DMS153 (cell line): ENCODE results near the gene SORCS3.
A peak's percentile ranks its signal among the peaks of the same experiment; 100 is the strongest.

Experiments used
- DNase-seq: peaks from one replicate; lab custom pipeline; 2025; lab: John Stamatoyannopoulos, UW

SORCS3 gene

DNA sequence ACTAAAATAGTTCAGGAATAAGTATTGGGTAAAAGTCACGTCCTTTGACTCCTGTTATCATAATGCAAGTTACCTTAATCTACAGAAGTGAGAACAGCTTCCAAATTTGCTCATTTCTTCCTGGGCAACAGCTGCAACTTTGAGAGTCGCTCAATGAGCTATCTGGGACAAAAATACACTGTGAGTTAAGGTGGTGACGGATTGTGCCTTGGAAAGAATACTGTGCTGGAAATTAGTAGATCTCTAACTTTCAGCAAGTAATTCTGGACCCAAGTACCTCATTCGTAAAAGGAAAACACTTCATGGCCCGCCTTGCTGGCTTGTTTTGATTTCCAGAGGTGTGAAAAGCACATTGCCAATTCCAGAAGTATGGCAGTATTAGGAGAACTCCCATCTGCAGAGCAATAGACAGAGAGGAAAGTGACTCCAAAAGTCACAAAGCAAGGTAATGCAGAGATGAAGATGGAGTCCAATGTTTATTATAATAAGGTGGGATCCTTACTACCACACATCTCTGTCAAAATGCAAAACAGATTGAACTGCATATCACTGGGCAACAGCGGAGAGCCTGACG is 626.0 kb downstream of the SORCS3 start:
- no peak for DNase-seq

- DNase-seq: no peak
These were observed 627.9 kb downstream of the SORCS3 start for GRCh38 chr10:105268961-105269360.

GRCh38 chr10:105269689-105270088 is 628.6 kb downstream of the SORCS3 start:
- DNase-seq: no peak

DNA sequence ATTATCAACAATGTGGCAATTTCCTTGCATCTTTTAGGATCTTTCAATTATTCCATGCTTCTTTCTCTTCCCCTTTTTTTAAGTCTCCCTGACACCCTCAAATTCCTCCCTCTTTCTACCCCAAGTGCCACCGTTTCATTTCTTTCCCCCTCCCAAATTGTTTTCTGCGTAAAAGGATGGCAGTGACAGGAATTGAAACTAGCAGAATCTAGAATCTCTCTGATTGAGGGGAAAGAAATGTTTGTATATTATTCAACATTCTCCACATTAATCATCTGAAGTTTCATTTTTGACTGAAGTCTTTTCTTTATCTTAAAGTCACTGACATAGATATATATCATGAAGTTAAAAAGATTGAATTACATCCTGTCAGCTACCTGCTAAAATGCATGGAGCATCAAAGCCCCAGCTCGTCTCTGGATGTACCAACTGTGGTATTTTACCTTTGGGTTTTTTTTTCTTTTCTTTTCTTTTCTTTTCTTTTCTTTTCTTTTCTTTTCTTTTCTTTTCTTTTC is 633.5 kb downstream of the SORCS3 start:
- no peak for DNase-seq

- no peak for DNase-seq
These were observed 637.3 kb downstream of the SORCS3 start for GRCh38 chr10:105278439-105278838.

DNA sequence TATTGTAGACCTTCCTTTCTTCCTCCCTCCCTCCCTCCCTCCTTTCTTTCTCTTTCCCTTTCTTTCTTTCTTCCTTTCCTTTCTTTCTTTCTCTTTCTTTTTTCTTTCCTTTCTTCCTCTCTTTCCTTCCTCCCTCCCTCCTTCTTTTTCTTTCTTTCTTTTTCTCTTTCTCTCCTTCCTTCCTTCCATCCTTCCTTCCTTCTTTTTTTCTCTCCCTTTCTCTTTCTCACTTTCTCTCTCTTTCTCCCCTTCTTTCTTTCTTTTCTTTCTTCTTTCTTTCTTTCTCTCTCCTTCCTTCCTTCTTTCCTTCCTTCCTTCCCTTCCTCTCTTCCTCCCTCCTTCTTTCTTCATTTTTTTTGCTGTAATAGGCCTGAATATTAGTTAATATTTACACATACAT is 638.0 kb downstream of the SORCS3 start:
- no peak for DNase-seq

GRCh38 chr10:105280895-105281294 is 639.8 kb downstream of the SORCS3 start:
- DNase-seq: no peak

DNA sequence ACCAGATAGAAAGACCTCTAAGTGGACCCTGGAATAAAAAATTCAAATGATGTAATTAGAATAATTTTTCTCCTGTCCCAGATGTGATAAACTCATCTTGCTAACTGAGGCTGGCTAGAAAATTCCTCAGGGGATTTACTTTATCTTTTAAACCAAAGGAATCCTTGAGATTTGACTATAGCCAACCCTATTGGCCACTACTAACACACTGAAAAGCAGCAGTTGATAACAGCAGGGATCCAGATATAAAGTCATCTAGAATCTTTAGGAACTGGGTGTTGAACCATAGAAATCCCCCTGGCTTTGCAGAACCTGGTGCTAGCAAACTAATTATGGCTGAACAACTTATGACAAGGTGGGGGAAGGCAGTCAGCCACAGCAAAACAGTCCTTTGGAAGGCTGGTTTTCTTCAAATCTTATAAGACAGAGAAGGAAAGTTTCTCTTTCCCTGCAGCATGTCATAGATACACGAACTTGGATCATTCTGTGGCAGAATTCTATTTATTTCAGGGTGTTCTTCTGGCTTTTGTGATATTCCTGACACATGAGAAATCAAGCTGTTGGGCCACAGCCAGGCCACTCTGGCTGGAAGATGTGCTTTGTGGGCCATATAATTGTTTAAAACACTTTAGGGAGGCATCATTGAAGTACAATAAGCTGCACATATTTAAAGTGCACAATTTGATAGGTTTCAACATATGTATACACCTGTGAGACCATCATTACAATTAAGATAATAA is 643.6 kb downstream of the SORCS3 start:
- DNase-seq: no peak

GRCh38 chr10:105288026-105288425 is 646.9 kb downstream of the SORCS3 start:
- no peak for DNase-seq

DNA sequence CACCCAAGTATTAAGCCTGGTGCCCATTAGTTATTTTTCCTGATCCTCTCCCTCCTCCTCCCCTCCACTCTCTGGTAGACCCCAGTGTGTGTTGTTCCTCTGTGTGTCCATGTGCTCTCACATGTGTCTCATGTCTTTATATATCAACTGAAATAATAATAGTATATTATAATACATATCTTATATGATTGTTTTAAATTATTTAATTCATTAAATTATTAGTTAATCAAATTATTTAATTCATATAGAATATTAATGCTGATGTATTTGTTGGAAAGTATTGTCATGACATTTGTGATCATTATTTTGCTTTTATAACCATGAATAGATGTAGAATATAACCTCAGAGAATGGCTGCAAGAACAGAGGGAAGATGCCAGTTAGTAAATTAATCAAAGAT is 647.5 kb downstream of the SORCS3 start:
- DNase-seq: no peak

GRCh38 chr10:105291571-105291970 is 650.5 kb downstream of the SORCS3 start:
- DNase-seq: peak; percentile 1

DNA sequence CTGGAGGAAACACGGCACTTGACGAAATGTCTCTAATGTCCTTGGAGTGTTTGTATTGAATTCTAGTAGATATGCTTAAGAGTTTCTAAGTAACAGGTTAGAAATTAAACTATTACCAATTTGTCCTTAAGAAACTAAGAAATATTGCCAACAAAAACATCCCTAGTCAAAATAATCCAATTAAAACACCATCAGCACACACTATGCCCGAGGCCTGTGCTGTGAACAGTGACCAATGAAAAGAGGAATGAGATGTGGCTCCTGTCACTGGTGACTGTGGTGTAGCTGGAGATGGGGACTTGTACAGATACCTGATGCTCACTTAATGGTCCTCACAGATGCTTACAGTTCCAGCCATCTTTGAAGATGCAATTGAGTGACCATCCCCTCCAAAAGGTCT is 651.1 kb downstream of the SORCS3 start:
- DNase-seq: no peak
